Activated T-cell treated with anti-CD3 and anti-CD28 coated beads, Interleukin-2, amount 50 U/mL, for 1 hour (primary cell): ENCODE measurements around the gene ALDH16A1.

ENCODE experiments used
- DNase-seq: peaks from one replicate; pipeline ENCODE4 v3.0.0-alpha.2; 2020

The ALDH16A1 gene

DNA sequence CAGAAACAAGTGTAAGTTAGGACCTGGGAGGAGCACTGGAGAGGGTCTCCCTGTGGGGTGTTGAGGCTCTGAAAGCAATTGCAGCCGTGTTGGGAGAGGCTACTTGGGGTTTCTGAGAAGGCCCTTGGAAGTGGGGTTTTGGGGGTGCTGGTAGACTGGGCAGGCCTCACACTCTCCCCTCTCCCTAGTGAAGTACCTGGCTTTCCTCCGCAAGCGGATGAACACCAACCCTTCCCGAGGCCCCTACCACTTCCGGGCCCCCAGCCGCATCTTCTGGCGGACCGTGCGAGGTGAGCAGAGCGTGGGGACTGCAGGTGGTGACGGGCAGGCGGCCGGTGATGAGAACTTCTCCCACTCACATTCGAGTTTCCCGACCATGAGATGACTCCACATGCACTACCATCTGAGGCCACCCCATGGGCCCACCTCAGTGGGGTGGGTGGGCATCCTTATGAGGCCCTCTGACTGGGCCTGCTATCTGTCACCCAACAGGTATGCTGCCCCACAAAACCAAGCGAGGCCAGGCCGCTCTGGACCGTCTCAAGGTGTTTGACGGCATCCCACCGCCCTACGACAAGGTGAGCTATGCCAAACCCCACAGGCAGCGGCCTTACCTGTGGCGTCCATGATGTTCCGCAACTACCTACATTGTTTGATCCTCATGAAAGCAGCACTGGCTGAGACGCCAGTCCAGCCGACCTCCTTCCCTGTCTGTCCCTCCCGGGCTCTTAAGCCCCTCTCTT lies 37.4 kb downstream of the ALDH16A1 start:
- DNase-seq: no peak

GRCh38 chr19:49491030-49491803 lies 38.2 kb downstream of the ALDH16A1 start:
- DNase-seq: no peak

GRCh38 chr19:49491804-49492572 lies 39.0 kb downstream of the ALDH16A1 start:
- no peak for DNase-seq

DNA sequence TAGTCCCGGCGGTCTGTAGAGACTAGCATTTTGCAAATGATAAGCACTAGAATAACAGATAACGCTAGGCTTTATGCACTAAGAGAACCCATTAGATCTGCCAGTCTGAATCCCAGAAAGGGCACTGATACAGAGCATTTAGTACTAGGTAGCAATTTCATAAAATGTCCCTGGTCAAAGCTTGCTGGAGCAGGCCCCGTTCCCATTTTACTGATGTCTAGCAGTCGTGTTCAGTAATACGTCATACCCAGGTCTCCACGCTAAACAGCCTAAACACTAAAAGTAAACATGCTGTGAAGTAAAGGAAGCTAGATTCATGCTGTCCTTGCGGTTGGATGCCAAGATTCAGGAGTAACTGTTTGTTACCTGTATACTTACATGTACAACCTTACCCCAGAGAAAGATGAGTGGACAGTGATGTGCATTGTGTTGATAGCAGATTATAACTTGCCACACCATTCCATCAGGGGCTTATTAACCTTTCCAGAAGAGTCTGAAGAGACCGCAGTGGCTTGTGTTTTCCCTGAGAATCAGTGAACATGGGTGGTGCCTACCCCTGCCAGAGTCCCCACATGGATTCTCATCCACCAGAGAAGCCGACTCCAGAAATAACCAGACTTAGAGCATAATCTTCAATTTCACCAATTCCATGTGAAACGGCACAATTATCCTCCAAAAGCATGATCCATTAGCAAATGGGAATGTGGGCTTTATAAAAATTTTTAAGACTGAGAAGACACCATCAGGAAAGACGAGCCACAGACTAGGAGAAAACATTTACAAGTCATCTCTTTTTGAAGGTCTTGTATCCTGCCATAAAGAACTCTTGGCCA lies 39.8 kb downstream of the ALDH16A1 start:
- no peak for DNase-seq

DNA sequence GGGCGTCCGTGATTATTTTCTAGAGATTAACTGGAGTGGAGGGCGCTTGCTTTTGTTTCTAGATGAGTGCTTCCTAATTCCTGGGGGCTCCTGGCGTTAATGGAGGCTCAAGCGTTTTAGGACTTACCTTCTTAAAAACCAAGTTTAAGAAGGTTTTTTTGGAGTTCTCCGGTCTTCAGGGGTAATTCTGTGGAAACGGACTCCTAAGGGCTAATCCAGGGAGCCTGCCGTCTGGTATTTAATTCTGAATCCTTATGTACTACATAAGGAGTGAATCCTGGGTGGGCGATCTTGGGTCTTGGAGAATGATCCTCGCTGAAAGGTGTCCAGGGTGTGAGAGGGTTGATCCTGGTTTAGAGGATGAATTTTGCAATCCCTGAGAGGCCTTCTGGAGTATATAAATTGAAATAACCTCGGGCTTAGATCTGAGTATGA lies 43.6 kb downstream of the ALDH16A1 start:
- no peak for DNase-seq

- peak; percentile 75 for DNase-seq
Observed at GRCh38 chr19:49497047-49497788, 44.2 kb downstream of the ALDH16A1 start.

GRCh38 chr19:49497789-49498103 lies 44.7 kb downstream of the ALDH16A1 start:
- no peak for DNase-seq

DNA sequence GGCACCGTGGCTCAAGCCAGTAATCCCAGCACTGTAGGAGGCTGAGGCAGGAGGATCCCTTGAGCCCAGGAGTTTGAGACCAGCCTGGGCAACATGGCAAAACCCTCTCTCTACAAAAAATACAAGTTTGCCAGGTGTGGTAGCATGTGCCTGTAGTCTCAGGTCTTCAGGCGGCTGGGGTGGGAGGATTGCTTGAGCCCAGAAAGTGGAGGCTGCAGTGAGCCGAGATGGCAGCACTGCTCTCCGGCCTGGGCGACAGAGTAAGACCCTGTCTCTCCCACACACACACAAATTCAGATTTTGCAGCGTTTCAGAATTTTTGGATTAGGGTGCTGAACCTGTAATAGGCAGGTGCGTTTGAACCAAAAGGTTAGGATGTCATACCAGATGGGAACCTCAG lies 45.5 kb downstream of the ALDH16A1 start:
- DNase-seq: no peak

- peak; percentile 47 for DNase-seq
Observed at GRCh38 chr19:49499030-49499670, 46.1 kb downstream of the ALDH16A1 start.

GRCh38 chr19:49502866-49503581 lies 50.0 kb downstream of the ALDH16A1 start:
- peak; percentile 52 for DNase-seq

DNA sequence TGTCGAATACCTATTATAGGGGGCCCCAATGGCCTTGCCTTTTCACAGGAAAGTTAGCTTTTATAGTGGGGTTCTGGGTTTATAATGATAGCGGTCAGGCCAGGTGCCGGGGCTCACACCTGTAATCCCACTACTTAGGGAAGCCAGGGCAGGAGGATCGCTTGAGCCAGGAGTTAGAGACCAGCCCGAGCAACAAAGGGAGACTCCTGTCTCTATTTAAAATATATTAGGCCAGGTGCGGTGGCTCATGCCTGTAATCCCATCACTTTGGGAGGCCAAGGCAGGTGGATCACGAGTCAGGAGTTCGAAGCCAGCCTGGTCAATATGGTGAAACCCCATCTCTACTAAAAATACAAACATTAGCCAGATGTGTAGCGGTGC lies 50.5 kb downstream of the ALDH16A1 start:
- no peak for DNase-seq

DNA sequence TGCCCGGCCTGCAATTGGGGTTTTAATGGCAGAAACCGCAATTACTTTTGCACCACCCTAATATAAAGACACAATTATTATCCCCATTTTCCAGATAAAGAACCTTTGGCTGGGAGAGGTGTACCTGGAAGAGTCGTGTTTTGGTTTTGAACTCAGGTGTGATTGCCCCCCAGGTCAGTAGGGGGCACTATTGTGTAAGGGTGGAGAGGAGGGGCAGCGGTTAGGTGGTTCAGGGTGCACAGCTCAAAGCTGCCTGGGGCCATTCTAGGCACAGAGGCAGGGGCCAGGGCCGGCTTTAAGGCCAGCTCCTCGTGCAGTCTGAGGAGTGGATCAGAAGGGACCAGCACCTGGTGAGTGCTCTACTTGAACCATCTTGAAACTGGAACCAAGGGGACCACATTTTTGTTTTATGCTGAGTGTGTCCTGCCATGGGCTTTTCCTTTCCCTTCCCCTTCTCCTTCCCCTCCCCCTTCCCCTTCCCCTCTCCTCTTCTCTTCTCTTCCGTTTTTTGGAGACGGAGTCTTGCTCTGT lies 53.6 kb downstream of the ALDH16A1 start:
- DNase-seq: peak; percentile 79

DNA sequence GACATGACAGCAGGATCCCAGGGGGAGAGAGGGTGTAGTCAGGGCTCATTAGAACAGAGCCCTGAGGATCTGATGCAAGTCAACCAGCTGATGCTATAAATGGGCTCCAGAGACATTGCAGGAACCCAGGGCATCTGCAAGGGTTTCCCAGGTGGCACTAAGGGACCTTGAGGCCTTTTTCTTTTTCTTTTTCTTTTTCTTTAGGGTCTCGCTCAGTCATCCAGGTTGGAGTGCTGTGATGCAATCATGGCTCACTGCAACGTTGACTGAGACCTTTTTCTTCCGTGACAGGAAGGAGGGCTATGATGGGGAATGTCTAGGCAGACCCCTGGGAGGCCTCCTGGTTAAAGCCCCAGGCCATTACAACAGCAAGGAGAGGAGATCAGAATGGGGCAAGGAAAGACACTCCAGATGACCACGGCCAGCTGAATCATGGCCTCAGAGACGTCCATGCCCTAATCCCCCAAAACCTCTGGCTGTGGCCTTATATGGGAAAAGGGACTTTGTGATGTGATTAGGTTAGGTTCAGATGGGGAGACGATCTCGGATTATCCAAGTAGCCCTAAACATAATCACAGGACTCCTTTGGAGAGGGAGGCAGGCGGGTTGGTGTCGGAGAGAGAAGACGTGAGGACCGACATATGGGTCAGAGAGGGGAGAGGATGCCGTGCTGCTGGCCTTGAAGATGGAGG lies 54.9 kb downstream of the ALDH16A1 start:
- DNase-seq: no peak

DNA sequence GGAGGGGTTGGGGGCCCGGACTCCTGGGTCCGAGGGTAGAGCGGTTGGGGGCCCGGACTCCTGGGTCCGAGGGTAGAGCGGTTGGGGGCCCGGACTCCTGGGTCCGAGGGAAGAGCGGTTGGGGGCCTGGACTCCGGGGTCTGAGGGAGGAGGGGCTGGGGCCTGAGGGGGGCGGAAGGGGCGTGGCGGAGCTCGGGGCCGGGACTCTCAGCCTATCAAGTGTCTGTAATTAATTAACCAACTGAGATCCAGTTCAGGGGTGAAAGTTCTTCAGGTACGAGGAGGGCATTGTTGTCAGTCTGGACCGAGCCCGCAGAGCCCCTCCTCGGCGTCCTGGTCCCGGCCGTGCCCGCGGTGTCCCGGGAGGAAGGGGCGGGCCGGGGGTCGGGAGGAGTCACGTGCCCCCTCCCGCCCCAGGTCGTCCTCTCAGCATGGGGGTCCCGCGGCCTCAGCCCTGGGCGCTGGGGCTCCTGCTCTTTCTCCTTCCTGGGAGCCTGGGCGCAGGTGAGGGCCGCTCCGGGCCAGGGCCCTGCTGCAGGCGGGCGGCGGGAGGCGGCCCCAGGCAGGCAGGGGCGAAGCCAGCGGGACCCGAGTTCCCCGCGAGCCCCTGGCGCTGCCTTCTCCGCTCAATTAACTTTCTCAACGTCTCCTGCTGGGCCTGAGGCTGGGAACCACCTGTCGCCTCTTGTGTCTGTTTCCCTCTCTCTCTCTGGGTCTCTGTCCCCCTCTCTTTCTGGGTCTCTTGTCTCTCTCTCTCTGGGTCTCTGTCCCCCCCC lies 60.1 kb downstream of the ALDH16A1 start:
- peak; percentile 44 for DNase-seq

DNA sequence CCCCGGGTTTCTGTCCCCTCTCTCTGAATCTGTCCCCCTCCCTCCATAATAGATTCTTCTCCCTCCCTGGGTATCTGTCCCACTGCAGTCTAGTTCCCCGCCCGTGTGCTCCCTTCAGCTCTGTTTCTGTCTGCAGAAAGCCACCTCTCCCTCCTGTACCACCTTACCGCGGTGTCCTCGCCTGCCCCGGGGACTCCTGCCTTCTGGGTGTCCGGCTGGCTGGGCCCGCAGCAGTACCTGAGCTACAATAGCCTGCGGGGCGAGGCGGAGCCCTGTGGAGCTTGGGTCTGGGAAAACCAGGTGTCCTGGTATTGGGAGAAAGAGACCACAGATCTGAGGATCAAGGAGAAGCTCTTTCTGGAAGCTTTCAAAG lies 60.7 kb downstream of the ALDH16A1 start:
- DNase-seq: no peak

DNA sequence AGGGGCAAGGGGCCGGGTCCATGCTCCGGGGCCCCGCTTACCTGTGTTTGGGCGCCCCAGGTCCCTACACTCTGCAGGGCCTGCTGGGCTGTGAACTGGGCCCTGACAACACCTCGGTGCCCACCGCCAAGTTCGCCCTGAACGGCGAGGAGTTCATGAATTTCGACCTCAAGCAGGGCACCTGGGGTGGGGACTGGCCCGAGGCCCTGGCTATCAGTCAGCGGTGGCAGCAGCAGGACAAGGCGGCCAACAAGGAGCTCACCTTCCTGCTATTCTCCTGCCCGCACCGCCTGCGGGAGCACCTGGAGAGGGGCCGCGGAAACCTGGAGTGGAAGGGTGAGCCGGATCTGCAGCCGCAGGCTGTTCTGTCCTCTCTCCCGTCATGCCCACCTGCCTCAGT lies 61.1 kb downstream of the ALDH16A1 start:
- no peak for DNase-seq

GRCh38 chr19:49515767-49516166 lies 62.7 kb downstream of the ALDH16A1 start:
- DNase-seq: no peak

DNA sequence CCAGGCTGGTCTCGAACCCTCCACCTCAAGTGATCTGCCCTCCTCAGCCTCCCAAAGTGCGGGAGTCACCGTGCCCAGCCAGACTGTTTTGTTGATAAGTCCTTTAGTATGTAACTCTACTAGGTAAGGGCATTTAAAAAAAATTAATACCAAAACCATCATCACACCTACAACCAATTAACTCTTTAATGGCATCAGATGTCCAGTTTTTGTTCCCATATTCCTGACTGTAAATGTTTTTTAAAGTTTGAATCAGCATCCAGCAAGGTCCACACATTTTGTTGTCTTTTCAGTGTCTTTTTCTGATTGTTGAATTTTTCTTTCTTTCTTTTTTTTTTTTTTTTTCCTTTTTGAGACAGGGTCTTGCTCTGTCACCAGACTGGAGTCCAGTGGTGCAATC lies 65.0 kb downstream of the ALDH16A1 start:
- no peak for DNase-seq
